ENCODE measurements around the gene GOSR1.

DNA sequence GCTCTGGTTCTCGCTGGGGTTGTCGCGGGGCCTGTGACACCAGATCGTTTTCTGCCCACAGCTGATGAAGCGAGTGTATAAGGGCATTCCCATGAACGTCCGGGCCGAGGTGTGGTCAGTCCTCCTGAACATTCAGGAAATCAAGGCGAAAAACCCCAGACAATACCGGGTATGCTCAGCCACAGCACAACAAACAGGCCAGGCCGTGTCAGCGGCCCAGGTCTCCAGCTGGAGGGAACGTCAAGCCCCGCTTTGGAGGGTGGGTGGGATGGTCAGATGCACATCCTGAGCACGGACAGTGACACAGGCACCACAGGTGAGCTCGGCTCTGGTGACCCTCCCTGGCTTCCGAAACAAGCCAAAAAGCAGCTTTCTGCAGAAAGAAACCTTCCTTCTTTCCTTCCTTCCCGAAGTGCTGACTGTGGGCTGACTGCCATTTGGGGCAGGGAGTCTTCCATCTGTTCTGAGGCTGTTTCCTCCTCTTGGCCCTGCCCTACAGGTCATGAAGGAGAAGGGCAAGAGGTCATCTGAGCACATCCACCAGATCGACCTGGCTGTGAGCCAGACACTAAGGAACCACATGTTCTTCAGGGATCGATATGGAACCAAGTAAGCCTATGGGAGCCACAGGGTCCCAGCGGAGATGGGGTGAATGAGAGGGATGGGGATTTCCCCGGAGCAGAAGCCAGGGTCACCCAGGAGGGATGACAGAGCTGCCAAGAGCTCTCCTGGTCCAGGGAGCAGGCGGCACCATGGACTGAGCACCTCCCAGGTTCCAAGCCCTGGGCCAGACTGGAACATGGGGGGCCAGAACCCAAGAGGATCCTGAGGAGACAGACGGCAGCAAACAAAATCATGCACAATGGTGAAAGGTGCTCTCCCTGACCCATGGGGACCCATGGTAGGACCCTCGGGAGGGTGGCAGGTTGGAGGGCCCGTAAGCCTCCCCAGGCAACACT, 79.4 kb downstream of the GOSR1 start:
- TF ChIP-seq, protein P1, sequence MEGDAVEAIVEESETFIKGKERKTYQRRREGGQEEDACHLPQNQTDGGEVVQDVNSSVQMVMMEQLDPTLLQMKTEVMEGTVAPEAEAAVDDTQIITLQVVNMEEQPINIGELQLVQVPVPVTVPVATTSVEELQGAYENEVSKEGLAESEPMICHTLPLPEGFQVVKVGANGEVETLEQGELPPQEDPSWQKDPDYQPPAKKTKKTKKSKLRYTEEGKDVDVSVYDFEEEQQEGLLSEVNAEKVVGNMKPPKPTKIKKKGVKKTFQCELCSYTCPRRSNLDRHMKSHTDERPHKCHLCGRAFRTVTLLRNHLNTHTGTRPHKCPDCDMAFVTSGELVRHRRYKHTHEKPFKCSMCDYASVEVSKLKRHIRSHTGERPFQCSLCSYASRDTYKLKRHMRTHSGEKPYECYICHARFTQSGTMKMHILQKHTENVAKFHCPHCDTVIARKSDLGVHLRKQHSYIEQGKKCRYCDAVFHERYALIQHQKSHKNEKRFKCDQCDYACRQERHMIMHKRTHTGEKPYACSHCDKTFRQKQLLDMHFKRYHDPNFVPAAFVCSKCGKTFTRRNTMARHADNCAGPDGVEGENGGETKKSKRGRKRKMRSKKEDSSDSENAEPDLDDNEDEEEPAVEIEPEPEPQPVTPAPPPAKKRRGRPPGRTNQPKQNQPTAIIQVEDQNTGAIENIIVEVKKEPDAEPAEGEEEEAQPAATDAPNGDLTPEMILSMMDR (IDR thresholded peaks at IDR 0.05), result no peak
- TF ChIP-seq POLR2A (IDR thresholded peaks at IDR 0.05), result no peak
